ENCODE measurements around the gene PKP1.

The PKP1 gene

GRCh38 chr1:201328576-201328975 is 45.3 kb downstream of the PKP1 start:
- no peak for DNase-seq (ENCODE audit: low spot score)

GRCh38 chr1:201329286-201329685 is 46.0 kb downstream of the PKP1 start:
- no peak for DNase-seq (ENCODE audit: low spot score)

- no peak for DNase-seq (ENCODE audit: low spot score)
Observed at GRCh38 chr1:201329801-201330200, 46.5 kb downstream of the PKP1 start.

- DNase-seq (ENCODE audit: low spot score), result no peak
Observed at GRCh38 chr1:201330541-201330940, 47.2 kb downstream of the PKP1 start.

GRCh38 chr1:201331166-201331565 is 47.9 kb downstream of the PKP1 start:
- DNase-seq (ENCODE audit: low spot score), result no peak

- no peak for DNase-seq (ENCODE audit: low spot score)
Observed at GRCh38 chr1:201332021-201332420, 48.7 kb downstream of the PKP1 start.

- DNase-seq (ENCODE audit: low spot score), result no peak
Observed at GRCh38 chr1:201332616-201333335, 49.5 kb downstream of the PKP1 start.

GRCh38 chr1:201334325-201335173 is 51.2 kb downstream of the PKP1 start:
- no peak for DNase-seq (ENCODE audit: low spot score)

GRCh38 chr1:201335174-201335870 is 52.0 kb downstream of the PKP1 start:
- no peak for DNase-seq (ENCODE audit: low spot score)

GRCh38 chr1:201335901-201336300 is 52.6 kb downstream of the PKP1 start:
- DNase-seq (ENCODE audit: low spot score), result no peak

- no peak for DNase-seq (ENCODE audit: low spot score)
Observed at GRCh38 chr1:201336711-201337450, 53.6 kb downstream of the PKP1 start.

GRCh38 chr1:201341377-201341776 is 58.1 kb downstream of the PKP1 start:
- no peak for DNase-seq (ENCODE audit: low spot score)

- no peak for DNase-seq (ENCODE audit: low spot score)
Observed at GRCh38 chr1:201344206-201345080, 61.1 kb downstream of the PKP1 start.

GRCh38 chr1:201345081-201345355 is 61.7 kb downstream of the PKP1 start:
- DNase-seq (ENCODE audit: low spot score), result no peak

- peak; percentile 59 for DNase-seq (ENCODE audit: low spot score)
Observed at GRCh38 chr1:201346337-201346939, 63.1 kb downstream of the PKP1 start.

GRCh38 chr1:201346987-201347386 is 63.7 kb downstream of the PKP1 start:
- no peak for DNase-seq (ENCODE audit: low spot score)

GRCh38 chr1:201347498-201348210 is 64.3 kb downstream of the PKP1 start:
- no peak for DNase-seq (ENCODE audit: low spot score)

- peak; percentile 71 for DNase-seq (ENCODE audit: low spot score)
Observed at GRCh38 chr1:201348211-201348566, 64.9 kb downstream of the PKP1 start.

GRCh38 chr1:201349092-201349491 is 65.8 kb downstream of the PKP1 start:
- DNase-seq (ENCODE audit: low spot score), result peak; percentile 8

- no peak for DNase-seq (ENCODE audit: low spot score)
Observed at GRCh38 chr1:201350361-201350725, 67.0 kb downstream of the PKP1 start.

Data from cerebellar cortex (tissue), 1 donor.